ENCODE measurements around the gene UQCRH.

Gene UQCRH

DNA sequence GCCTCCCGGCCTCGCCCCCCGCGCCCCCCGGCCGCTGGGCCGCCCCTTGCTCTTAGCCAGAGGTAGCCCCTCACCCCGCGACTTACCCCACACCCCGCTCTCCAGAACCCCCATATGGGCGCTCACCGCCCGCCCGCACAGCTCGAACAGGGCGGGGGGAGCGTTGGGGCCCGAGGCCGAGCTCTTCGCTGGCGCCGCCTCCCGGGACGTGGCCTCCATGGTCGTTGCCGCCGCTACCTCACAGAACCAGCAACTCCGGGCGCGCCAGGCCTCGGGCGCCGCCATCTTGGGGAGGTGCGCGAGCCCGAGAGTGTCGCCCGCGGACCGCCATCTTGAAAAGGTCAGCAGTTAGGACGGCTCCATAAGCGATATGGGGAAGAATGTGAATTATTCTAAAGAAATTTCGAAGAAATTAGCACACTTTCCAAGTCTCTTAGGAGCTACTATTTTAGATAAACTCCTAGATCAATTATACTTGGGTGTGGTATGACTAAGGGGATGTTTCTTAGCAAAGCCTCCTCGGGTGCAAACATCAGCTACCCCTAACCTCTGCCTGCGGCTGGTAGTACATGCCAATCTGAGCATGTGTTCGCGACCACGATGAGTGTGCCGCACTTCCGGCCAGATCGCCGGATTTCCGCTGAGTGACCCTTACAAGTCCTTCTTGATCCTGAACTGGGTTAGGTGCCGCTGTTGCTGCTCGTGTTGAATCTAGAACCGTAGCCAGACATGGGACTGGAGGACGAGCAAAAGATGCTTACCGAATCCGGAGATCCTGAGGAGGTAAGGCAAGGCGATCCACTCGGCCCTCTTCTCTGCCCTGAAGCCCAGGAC, at the start of gene UQCRH, which contains the start of gene LRRC41:
TSS of gene UQCRH (plus strand) at position 661 of the 834 bp plus-strand sequence. CDS start at position 730, 69 bp downstream.
TSS of gene LRRC41 (minus strand) at position 579 of the 834 bp plus-strand sequence. CDS start at position 285, 294 bp downstream.
- peak within 1 kb of the TSS; percentile 94 to 98 for H3K9ac ChIP-seq (ENCODE audit: low read depth in 1 of 2, low read length in 2 of 2)
- peak within 1 kb of the TSS; percentile 94 for H3K27ac ChIP-seq (ENCODE audit: low read depth, low read length)
- peaks cover 28 to 29% of the 10 kb centered on the region in 2 donors for H3K4me1 ChIP-seq (ENCODE audit: control insufficient read depth in 1 of 2, insufficient read depth in 2 of 2, low read length in 2 of 2)
- H3K9me3 ChIP-seq (ENCODE audit: control insufficient read depth in 1 of 2, low read length in 2 of 2): no peaks in the 10 kb centered on the region
- peaks cover 0 to under 1% of the 10 kb centered on the region in 2 donors for H3K36me3 ChIP-seq (ENCODE audit: control insufficient read depth in 1 of 2, insufficient read depth in 2 of 2, low read length in 2 of 2)
- no peaks in the 10 kb centered on the region for H3K27me3 ChIP-seq (ENCODE audit: control insufficient read depth in 1 of 2, insufficient read depth in 2 of 2, low read length in 2 of 2)
- peak within 1 kb of the TSS; percentile 93 for H3K4me3 ChIP-seq (ENCODE audit: low read depth in 1 of 2, low read length in 2 of 2)

DNA sequence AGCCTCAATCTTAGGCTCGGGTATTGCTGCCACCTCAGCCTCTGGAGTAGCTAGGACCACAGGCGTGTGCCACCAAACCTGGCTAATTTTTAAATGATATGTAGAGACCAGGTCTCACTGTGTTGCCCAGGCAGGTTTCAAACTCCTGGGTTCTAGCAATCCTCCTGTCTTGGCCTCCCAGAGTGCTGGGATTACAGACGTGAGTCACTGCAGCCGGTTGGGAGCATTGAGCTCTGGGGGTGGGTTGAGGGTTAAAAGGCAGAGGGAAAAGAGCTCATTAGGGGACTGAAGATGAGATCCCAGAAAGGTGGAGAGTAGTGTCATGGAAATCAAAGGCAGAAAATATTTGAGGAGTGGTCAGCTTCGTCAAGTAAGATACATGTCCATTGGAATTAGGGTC, 48.8 kb upstream of the UQCRH start:
- H3K9me3 ChIP-seq (ENCODE audit: control insufficient read depth in 1 of 2, low read length in 2 of 2): no peaks in the 10 kb centered on the region
- H3K4me3 ChIP-seq (ENCODE audit: low read depth in 1 of 2, low read length in 2 of 2): no peak overlapping the region
- H3K27me3 ChIP-seq (ENCODE audit: control insufficient read depth in 1 of 2, insufficient read depth in 2 of 2, low read length in 2 of 2): no peaks in the 10 kb centered on the region
- H3K9ac ChIP-seq (ENCODE audit: low read depth in 1 of 2, low read length in 2 of 2): no peak overlapping the region
- H3K4me1 ChIP-seq (ENCODE audit: control insufficient read depth in 1 of 2, insufficient read depth in 2 of 2, low read length in 2 of 2): no peaks in the 10 kb centered on the region
- H3K36me3 ChIP-seq (ENCODE audit: control insufficient read depth in 1 of 2, insufficient read depth in 2 of 2, low read length in 2 of 2): peaks cover 0 to 13% of the 10 kb centered on the region in 2 donors
- no peak overlapping the region for H3K27ac ChIP-seq (ENCODE audit: low read depth, low read length)

DNA sequence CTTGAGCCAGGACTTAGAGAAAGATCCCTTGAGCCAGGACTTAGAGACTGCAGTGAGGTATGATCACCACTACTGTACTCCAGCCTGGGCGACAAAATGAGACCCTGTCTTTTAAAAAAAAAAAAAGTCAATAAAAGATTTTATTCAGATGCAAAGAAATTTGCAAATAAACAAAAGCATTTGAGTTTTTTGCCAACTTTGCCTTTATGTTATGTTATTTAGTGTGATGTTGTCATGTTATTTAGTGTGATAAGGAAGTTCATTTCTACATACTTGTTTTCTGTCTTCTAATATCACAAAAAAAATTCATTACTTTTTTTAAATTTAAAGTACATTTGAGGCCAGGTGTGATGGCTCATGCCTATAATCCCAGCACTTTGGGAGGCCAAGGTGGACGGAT, 47.0 kb upstream of the UQCRH start:
- Histone ChIP-seq H3K4me1 (ENCODE audit: control insufficient read depth in 1 of 2, insufficient read depth in 2 of 2, low read length in 2 of 2) (no peaks in the 10 kb centered on the region), H3K27ac (ENCODE audit: low read depth, low read length) (no peak overlapping the region), H3K27me3 (ENCODE audit: control insufficient read depth in 1 of 2, insufficient read depth in 2 of 2, low read length in 2 of 2) (no peaks in the 10 kb centered on the region), H3K36me3 (ENCODE audit: control insufficient read depth in 1 of 2, insufficient read depth in 2 of 2, low read length in 2 of 2) (peaks cover 0 to 19% of the 10 kb centered on the region in 2 donors), H3K9ac (ENCODE audit: low read depth in 1 of 2, low read length in 2 of 2) (no peak overlapping the region), H3K4me3 (ENCODE audit: low read depth in 1 of 2, low read length in 2 of 2) (no peak overlapping the region), H3K9me3 (ENCODE audit: control insufficient read depth in 1 of 2, low read length in 2 of 2) (no peaks in the 10 kb centered on the region)

DNA sequence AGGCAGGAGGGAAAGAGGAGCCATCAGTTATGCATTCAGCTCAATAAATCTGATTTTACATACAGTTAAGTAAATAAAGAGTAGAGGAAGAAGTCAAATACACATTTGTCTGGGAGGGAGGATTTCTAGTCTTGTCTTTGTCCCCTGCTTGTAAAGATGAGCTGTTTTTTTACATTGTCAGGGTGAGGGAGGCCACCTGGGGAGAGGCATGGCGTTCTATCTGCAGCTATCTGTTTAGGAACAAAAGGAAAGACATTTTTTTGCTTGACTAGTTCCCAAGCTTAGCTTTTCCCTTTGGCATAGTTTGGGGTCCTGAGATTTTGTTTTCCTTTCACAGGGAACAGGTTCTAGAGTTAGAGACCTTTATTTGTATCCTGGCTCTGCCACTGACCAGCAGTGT, 41.0 kb upstream of the UQCRH start:
- H3K36me3 ChIP-seq (ENCODE audit: control insufficient read depth in 1 of 2, insufficient read depth in 2 of 2, low read length in 2 of 2): peaks cover 0 to 42% of the 10 kb centered on the region in 2 donors
- no peak overlapping the region for H3K27ac ChIP-seq (ENCODE audit: low read depth, low read length)
- no peak overlapping the region for H3K4me3 ChIP-seq (ENCODE audit: low read depth in 1 of 2, low read length in 2 of 2)
- H3K9me3 ChIP-seq (ENCODE audit: control insufficient read depth in 1 of 2, low read length in 2 of 2): no peaks in the 10 kb centered on the region
- H3K27me3 ChIP-seq (ENCODE audit: control insufficient read depth in 1 of 2, insufficient read depth in 2 of 2, low read length in 2 of 2): no peaks in the 10 kb centered on the region
- H3K9ac ChIP-seq (ENCODE audit: low read depth in 1 of 2, low read length in 2 of 2): no peak overlapping the region
- H3K4me1 ChIP-seq (ENCODE audit: control insufficient read depth in 1 of 2, insufficient read depth in 2 of 2, low read length in 2 of 2): no peaks in the 10 kb centered on the region

DNA sequence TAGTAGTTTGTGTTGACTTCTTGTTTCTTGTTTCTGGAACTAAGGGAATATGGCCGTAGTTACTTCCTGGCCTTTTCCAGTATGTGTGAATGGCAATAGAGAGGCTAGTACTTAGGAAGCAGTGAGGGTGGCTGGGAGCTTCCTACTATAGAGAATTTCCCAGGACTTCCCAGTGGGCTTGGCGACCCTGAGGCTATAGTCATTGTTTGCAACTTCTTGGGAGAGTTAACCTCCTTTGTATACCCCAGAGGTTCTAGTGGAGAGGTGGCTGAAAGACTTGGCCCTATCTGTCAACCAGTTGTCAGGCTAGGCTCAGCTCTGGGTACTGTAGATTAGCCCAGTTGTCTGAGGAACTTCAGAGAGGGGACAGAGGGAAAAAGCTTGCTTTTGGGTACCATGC, 40.4 kb upstream of the UQCRH start:
- H3K27ac ChIP-seq (ENCODE audit: low read depth, low read length): no peak overlapping the region
- H3K9ac ChIP-seq (ENCODE audit: low read depth in 1 of 2, low read length in 2 of 2): no peak overlapping the region
- no peaks in the 10 kb centered on the region for H3K27me3 ChIP-seq (ENCODE audit: control insufficient read depth in 1 of 2, insufficient read depth in 2 of 2, low read length in 2 of 2)
- no peaks in the 10 kb centered on the region for H3K9me3 ChIP-seq (ENCODE audit: control insufficient read depth in 1 of 2, low read length in 2 of 2)
- no peak overlapping the region for H3K4me3 ChIP-seq (ENCODE audit: low read depth in 1 of 2, low read length in 2 of 2)
- H3K36me3 ChIP-seq (ENCODE audit: control insufficient read depth in 1 of 2, insufficient read depth in 2 of 2, low read length in 2 of 2): peaks cover 0 to 43% of the 10 kb centered on the region in 2 donors
- no peaks in the 10 kb centered on the region for H3K4me1 ChIP-seq (ENCODE audit: control insufficient read depth in 1 of 2, insufficient read depth in 2 of 2, low read length in 2 of 2)

DNA sequence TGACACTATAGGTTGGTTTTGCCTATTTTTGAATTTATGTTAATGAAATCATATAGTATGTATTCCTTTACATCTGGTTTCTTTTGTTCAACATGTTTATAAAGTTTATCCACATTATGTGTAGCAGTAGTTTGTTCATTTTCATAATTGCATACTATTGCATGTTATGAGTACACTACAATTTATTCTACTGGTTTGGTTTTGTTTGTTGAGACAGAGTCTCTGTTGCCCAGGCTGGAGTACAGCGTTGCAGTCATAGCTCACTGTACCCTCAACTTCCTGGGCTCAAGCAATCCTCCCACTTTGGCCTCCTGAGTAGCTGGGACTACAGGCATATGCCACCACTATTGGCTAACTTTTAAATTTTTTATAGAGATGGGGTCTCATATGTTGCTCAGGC, 34.9 kb upstream of the UQCRH start:
- Histone ChIP-seq H3K27me3 (ENCODE audit: control insufficient read depth in 1 of 2, insufficient read depth in 2 of 2, low read length in 2 of 2) (no peaks in the 10 kb centered on the region), H3K4me3 (ENCODE audit: low read depth in 1 of 2, low read length in 2 of 2) (no peak overlapping the region), H3K4me1 (ENCODE audit: control insufficient read depth in 1 of 2, insufficient read depth in 2 of 2, low read length in 2 of 2) (no peaks in the 10 kb centered on the region), H3K36me3 (ENCODE audit: control insufficient read depth in 1 of 2, insufficient read depth in 2 of 2, low read length in 2 of 2) (peaks cover 0 to 37% of the 10 kb centered on the region in 2 donors), H3K9me3 (ENCODE audit: control insufficient read depth in 1 of 2, low read length in 2 of 2) (no peaks in the 10 kb centered on the region), H3K27ac (ENCODE audit: low read depth, low read length) (no peak overlapping the region), H3K9ac (ENCODE audit: low read depth in 1 of 2, low read length in 2 of 2) (no peak overlapping the region)

DNA sequence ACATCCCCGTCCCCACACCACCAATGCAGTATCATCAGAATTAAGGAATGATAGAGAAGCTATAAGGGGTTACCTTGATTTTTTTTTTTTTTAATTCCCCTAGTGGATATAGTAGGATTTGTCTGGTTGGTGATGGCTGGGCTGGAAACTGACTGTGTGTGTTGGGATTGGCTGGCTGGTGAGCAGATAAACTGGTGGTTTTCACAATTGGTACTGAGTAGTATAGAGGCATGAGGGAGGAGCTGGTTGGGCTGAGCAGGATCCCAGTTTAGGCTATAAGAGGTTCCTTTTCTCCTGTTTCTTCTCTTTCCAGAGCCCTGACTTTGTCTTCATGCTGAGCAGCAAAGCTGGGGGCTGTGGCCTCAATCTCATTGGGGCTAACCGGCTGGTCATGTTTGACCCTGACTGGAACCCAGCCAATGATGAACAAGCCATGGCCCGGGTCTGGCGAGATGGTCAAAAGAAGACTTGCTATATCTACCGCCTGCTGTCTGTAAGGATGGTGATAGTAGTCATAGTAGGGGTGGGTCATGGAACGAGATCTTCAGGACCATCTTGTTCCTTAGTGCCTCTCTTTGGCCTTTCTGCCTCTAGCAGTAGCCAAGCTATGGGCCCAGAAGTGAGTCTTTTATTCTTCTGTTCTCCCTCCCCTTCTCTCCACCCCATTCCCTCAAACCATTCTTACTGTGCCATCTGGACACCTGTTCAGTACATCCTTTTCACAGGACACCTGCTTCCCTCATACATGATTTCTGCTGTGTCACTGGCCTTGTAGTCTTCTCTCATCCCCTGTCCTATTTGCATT, 29.1 kb upstream of the UQCRH start:
- no peak overlapping the region for H3K4me3 ChIP-seq (ENCODE audit: low read depth in 1 of 2, low read length in 2 of 2)
- no peaks in the 10 kb centered on the region for H3K4me1 ChIP-seq (ENCODE audit: control insufficient read depth in 1 of 2, insufficient read depth in 2 of 2, low read length in 2 of 2)
- peaks cover 13 to 30% of the 10 kb centered on the region in 2 donors for H3K36me3 ChIP-seq (ENCODE audit: control insufficient read depth in 1 of 2, insufficient read depth in 2 of 2, low read length in 2 of 2)
- H3K9me3 ChIP-seq (ENCODE audit: control insufficient read depth in 1 of 2, low read length in 2 of 2): no peaks in the 10 kb centered on the region
- no peak overlapping the region for H3K9ac ChIP-seq (ENCODE audit: low read depth in 1 of 2, low read length in 2 of 2)
- no peaks in the 10 kb centered on the region for H3K27me3 ChIP-seq (ENCODE audit: control insufficient read depth in 1 of 2, insufficient read depth in 2 of 2, low read length in 2 of 2)
- H3K27ac ChIP-seq (ENCODE audit: low read depth, low read length): no peak overlapping the region

DNA sequence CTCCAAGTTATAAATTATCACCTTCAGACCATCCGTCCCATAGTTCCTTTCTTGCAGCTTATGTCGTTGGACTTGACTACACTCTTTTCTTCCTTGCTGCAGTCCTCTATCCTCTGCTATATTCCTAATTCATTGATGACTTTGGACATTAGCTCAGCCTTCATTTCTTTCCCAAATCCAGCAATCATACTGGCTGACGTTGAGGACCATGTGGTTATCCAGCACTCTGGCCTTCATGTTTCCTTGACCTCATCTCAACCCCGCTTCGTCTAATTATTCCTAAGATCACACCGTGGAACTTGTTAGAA, 28.5 kb upstream of the UQCRH start:
- no peak overlapping the region for H3K4me3 ChIP-seq (ENCODE audit: low read depth in 1 of 2, low read length in 2 of 2)
- peaks cover 13 to 35% of the 10 kb centered on the region in 2 donors for H3K36me3 ChIP-seq (ENCODE audit: control insufficient read depth in 1 of 2, insufficient read depth in 2 of 2, low read length in 2 of 2)
- H3K27me3 ChIP-seq (ENCODE audit: control insufficient read depth in 1 of 2, insufficient read depth in 2 of 2, low read length in 2 of 2): no peaks in the 10 kb centered on the region
- H3K9ac ChIP-seq (ENCODE audit: low read depth in 1 of 2, low read length in 2 of 2): no peak overlapping the region
- H3K27ac ChIP-seq (ENCODE audit: low read depth, low read length): no peak overlapping the region
- no peaks in the 10 kb centered on the region for H3K9me3 ChIP-seq (ENCODE audit: control insufficient read depth in 1 of 2, low read length in 2 of 2)
- no peaks in the 10 kb centered on the region for H3K4me1 ChIP-seq (ENCODE audit: control insufficient read depth in 1 of 2, insufficient read depth in 2 of 2, low read length in 2 of 2)

DNA sequence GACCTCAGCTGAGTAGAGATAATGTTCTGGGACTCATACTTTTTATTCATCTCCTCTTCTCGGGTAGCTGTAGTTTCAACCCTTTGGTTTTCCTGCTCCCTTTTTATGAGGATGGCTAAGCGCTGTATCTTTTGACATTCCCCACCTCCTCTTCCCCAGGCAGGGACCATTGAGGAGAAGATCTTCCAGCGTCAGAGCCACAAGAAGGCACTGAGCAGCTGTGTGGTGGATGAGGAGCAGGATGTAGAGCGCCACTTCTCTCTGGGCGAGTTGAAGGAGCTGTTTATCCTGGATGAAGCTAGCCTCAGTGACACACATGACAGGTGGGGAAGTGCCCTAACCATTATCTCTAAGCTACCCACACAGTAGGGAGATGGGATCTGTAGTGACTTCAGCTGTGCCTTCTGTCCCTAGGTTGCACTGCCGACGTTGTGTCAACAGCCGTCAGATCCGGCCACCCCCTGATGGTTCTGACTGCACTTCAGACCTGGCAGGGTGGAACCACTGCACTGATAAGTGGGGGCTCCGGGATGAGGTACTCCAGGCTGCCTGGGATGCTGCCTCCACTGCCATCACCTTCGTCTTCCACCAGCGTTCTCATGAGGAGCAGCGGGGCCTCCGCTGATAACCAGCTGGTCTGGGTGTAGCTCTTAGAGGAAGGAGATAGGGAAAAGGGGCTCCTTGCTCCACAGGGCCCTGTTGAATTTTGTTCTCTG, 25.7 kb upstream of the UQCRH start:
- Histone ChIP-seq H3K9me3 (ENCODE audit: control insufficient read depth in 1 of 2, low read length in 2 of 2) (no peaks in the 10 kb centered on the region), H3K36me3 (ENCODE audit: control insufficient read depth in 1 of 2, insufficient read depth in 2 of 2, low read length in 2 of 2) (peaks cover 20 to 46% of the 10 kb centered on the region in 2 donors), H3K4me1 (ENCODE audit: control insufficient read depth in 1 of 2, insufficient read depth in 2 of 2, low read length in 2 of 2) (no peaks in the 10 kb centered on the region), H3K4me3 (ENCODE audit: low read depth in 1 of 2, low read length in 2 of 2) (no peak overlapping the region), H3K9ac (ENCODE audit: low read depth in 1 of 2, low read length in 2 of 2) (no peak overlapping the region), H3K27ac (ENCODE audit: low read depth, low read length) (no peak overlapping the region), H3K27me3 (ENCODE audit: control insufficient read depth in 1 of 2, insufficient read depth in 2 of 2, low read length in 2 of 2) (no peaks in the 10 kb centered on the region)

DNA sequence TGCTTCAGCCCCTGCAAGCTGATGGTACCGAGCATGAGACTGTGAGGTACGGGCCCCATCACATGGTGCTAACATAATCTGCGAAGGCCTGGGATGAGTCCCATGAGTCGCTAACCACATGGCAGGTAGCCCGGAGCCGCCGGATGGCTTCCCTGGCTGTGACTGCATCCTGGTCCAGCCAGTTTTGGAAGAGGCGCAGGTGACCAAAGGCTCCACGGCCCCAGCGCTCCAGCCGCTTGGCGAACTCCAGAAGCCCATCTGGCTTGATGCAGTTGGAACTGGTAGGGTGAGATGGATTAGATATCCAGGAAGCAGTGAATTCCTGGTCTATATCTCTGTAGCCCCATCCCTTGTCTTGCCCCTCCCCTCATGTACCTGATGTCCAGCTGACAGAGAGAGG, 24.7 kb upstream of the UQCRH start:
- H3K27ac ChIP-seq (ENCODE audit: low read depth, low read length): no peak overlapping the region
- no peaks in the 10 kb centered on the region for H3K9me3 ChIP-seq (ENCODE audit: control insufficient read depth in 1 of 2, low read length in 2 of 2)
- no peaks in the 10 kb centered on the region for H3K27me3 ChIP-seq (ENCODE audit: control insufficient read depth in 1 of 2, insufficient read depth in 2 of 2, low read length in 2 of 2)
- H3K4me1 ChIP-seq (ENCODE audit: control insufficient read depth in 1 of 2, insufficient read depth in 2 of 2, low read length in 2 of 2): no peaks in the 10 kb centered on the region
- no peak overlapping the region for H3K9ac ChIP-seq (ENCODE audit: low read depth in 1 of 2, low read length in 2 of 2)
- H3K4me3 ChIP-seq (ENCODE audit: low read depth in 1 of 2, low read length in 2 of 2): no peak overlapping the region
- peaks cover 20 to 48% of the 10 kb centered on the region in 2 donors for H3K36me3 ChIP-seq (ENCODE audit: control insufficient read depth in 1 of 2, insufficient read depth in 2 of 2, low read length in 2 of 2)

Measured in duodenal mucosa (tissue), 2 donors.